Hepatocyte (in vitro differentiated cells): ENCODE data around the gene AQP12B.

Source experiments
- EZH2 ChIP-seq: fragments of 200-600 bp; sonication (generic); IDR thresholded peaks from 2 replicates; pipeline ENCODE4 v1.6.1; 2016; ENCODE audit warnings: antibody characterized with exemption, mild to moderate bottlenecking, borderline replicate concordance
- EZH2phosphoT487 ChIP-seq: fragments of 200-600 bp; sonication (generic); IDR thresholded peaks from one replicate; pipeline ENCODE4 v1.6.1; 2018; ENCODE audit warnings: antibody characterized with exemption, mild to moderate bottlenecking, low read depth, moderate library complexity; ENCODE audit not compliant: unreplicated experiment, severe bottlenecking
- TF ChIP-seq, protein P1 (sequence below): fragments of 200-600 bp; sonication (generic); IDR thresholded peaks from 2 replicates; pipeline ENCODE4 v1.5.1; 2016; ENCODE audit warnings: antibody characterized with exemption, mild to moderate bottlenecking; ENCODE audit not compliant: poor library complexity

DNA sequence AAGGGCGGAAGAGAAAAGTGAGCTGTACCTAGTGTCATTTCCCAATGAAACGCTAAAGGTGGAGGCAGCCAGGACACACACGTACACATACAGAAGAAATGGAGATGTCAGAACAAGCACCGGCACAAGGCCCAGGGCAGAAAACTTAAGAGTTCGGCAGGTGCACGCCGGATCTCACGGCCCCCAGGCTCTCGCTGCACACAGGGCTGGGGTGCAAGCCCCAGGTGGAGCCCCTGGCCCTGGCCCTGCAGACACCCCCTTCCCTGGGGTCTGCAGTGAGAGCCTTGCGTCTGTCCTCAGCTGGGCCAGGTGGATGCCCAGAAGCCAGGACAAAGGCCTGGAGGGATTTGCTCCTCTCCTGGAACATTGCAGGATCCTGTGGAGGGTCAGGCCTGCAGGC, 45.7 kb upstream of the AQP12B start:
- TF ChIP-seq, protein P1, sequence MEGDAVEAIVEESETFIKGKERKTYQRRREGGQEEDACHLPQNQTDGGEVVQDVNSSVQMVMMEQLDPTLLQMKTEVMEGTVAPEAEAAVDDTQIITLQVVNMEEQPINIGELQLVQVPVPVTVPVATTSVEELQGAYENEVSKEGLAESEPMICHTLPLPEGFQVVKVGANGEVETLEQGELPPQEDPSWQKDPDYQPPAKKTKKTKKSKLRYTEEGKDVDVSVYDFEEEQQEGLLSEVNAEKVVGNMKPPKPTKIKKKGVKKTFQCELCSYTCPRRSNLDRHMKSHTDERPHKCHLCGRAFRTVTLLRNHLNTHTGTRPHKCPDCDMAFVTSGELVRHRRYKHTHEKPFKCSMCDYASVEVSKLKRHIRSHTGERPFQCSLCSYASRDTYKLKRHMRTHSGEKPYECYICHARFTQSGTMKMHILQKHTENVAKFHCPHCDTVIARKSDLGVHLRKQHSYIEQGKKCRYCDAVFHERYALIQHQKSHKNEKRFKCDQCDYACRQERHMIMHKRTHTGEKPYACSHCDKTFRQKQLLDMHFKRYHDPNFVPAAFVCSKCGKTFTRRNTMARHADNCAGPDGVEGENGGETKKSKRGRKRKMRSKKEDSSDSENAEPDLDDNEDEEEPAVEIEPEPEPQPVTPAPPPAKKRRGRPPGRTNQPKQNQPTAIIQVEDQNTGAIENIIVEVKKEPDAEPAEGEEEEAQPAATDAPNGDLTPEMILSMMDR = no peak
- TF ChIP-seq EZH2 (no peak), EZH2phosphoT487 (no peak)
